ENCODE results near the gene WDR18. TPM values are rescaled to one million over a fixed set of nuclear protein-coding genes. Genes with fewer than 3 reads are reported as not detected.

The WDR18 gene
- total RNA-seq, 1 donor from 2014 or later: 60.0 TPM

DNA sequence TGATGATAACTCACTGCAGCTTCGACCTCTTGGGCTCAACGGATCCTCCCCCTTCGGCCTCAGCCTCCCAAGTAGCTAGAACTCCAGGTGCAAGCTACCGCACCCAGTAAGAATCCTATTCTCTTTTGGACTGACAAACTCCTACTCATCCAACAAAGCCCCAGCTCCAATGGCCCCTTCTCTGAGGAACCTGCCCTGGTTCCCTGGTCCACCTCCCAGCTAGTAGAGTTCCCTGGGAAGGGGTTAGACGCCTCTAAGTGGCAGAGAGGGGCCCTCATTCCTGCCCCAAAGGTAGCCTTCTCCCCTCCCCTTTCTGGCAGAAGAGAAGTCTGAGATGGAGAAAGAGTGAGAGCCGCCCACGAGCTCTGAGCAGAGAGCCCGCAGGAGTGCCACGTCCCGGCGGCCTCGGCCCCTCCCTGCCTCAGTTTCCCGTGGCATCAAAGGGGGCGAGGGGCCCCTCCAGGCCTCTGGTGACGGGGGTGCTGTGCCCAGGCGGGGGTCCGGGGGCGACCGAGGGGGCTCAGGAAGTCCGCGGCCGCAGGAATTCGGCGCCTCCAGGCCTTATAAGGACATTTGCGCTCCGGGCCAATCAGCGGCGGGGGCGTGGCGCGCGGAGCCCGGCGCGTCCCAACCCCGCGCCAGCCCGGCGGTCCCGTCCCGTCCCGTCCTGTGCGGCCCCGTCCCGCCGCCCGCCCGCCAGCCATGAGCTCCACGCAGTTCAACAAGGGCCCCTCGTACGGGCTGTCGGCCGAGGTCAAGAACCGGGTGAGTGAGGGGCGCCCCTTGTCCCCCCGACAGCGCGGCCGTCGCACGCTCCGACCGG, 42.0 kb downstream of the WDR18 start, which contains the start of gene CNN2:
Gene CNN2, plus strand, starts transcription at position 649 of the 823 bp plus-strand sequence. Its CDS starts 54 bp downstream, at position 703.
- DNase-seq (ENCODE audit: low read depth) (peak; percentile 56), FAIRE-seq (no peak)
- Mint-ChIP-seq H3K36me3 (ENCODE audit: low read depth, unreplicated experiment) (peaks cover 6% of the 10 kb centered on the region), H3K27ac (ENCODE audit: unreplicated experiment) (peak within 1 kb of the TSS; percentile 98), H3K9me3 (ENCODE audit: unreplicated experiment) (no peaks in the 10 kb centered on the region), H3K27me3 (ENCODE audit: low read depth, unreplicated experiment) (no peaks in the 10 kb centered on the region), H3K4me1 (ENCODE audit: low read depth, unreplicated experiment) (peaks cover 13% of the 10 kb centered on the region), H3K4me3 (ENCODE audit: unreplicated experiment) (peak within 1 kb of the TSS; percentile 97)
- Histone ChIP-seq H2AFZ (ENCODE audit: low read depth, low read length) (peak within 1 kb of the TSS; percentile 68), H3K4me1 (ENCODE audit: insufficient read depth, low read length) (peaks cover 23% of the 10 kb centered on the region), H3K9ac (ENCODE audit: low read length) (peak within 1 kb of the TSS; percentile 97), H4K20me1 (ENCODE audit: insufficient read depth, low read length) (peaks cover 42% of the 10 kb centered on the region), H3K36me3 (ENCODE audit: insufficient read depth, low read length) (no peaks in the 10 kb centered on the region), H3K27me3 (ENCODE audit: insufficient read depth, low read length) (no peaks in the 10 kb centered on the region), H3K27ac (ENCODE audit: low read depth, low read length) (peak within 1 kb of the TSS; percentile 88), H3K4me2 (ENCODE audit: low read length) (peak within 1 kb of the TSS; percentile 97), H3K9me3 (ENCODE audit: insufficient read depth, low read depth, low read length) (no peaks in the 10 kb centered on the region), H3K79me2 (ENCODE audit: insufficient read depth, low read length) (peaks cover 53% of the 10 kb centered on the region), H3K4me3 (ENCODE audit: insufficient read depth, low read depth, low read length) (peak within 1 kb of the TSS; percentile 100)
- TF ChIP-seq, protein P1, sequence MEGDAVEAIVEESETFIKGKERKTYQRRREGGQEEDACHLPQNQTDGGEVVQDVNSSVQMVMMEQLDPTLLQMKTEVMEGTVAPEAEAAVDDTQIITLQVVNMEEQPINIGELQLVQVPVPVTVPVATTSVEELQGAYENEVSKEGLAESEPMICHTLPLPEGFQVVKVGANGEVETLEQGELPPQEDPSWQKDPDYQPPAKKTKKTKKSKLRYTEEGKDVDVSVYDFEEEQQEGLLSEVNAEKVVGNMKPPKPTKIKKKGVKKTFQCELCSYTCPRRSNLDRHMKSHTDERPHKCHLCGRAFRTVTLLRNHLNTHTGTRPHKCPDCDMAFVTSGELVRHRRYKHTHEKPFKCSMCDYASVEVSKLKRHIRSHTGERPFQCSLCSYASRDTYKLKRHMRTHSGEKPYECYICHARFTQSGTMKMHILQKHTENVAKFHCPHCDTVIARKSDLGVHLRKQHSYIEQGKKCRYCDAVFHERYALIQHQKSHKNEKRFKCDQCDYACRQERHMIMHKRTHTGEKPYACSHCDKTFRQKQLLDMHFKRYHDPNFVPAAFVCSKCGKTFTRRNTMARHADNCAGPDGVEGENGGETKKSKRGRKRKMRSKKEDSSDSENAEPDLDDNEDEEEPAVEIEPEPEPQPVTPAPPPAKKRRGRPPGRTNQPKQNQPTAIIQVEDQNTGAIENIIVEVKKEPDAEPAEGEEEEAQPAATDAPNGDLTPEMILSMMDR (IDR thresholded peaks at IDR 0.05; ENCODE audit: insufficient read depth, low read depth, low read length): no peak
- TF ChIP-seq EZH2 (IDR thresholded peaks at IDR 0.05; ENCODE audit: insufficient read depth, low read length): no peak

DNA sequence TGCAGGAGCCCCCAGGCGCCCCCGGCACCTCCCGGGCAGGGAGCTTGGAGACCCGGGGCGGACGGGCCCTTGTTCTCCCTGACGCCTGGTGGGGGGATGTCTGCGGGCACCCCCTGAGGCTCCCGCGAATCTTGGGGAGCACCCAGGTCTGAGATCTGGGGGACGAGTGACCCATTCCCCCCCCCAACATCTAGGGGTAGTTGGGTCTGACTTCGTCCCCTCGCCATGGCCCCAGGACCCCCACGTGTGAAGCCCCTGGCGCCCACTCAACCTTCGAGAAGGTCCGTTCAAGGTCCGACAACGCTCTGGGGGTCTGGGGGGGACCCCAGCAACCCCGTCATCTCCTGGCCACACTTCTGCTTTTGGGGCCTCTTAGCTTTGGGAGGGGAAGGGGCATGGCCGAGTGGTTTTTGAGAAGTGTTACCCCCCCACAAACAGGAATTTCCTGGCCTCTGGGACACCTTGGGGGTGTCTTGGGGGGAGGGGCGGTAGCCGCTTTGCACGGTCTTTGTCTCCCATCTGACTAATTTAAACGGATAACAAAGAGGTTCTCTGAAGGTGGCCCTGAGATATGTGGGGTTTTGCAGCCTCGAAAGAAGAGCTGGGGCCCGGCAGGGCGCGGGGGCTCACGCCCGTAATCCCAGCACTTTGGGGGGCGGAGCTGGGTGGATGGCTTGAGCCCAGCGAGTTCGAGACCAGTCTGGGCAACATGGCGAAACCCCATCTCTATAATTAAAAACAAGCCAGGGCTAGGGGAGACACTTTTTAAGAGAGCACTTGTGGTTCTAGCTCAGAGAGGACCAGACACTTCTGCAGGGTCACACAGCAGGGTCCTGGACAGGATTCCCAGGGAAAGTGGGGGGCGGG, 42.9 kb downstream of the WDR18 start:
- Histone ChIP-seq H2AFZ (ENCODE audit: low read depth, low read length) (no peak overlapping the region), H3K27me3 (ENCODE audit: insufficient read depth, low read length) (no peaks in the 10 kb centered on the region), H3K4me2 (ENCODE audit: low read length) (peak overlapping the region; percentile 97), H3K4me1 (ENCODE audit: insufficient read depth, low read length) (peaks cover 23% of the 10 kb centered on the region), H3K79me2 (ENCODE audit: insufficient read depth, low read length) (peaks cover 57% of the 10 kb centered on the region), H3K9me3 (ENCODE audit: insufficient read depth, low read depth, low read length) (no peaks in the 10 kb centered on the region), H3K36me3 (ENCODE audit: insufficient read depth, low read length) (peaks cover 4% of the 10 kb centered on the region), H3K4me3 (ENCODE audit: insufficient read depth, low read depth, low read length) (peak overlapping the region; percentile 100), H3K27ac (ENCODE audit: low read depth, low read length) (peak overlapping the region; percentile 88), H3K9ac (ENCODE audit: low read length) (peak overlapping the region; percentile 97), H4K20me1 (ENCODE audit: insufficient read depth, low read length) (peaks cover 47% of the 10 kb centered on the region)
- Mint-ChIP-seq H3K4me3 (ENCODE audit: unreplicated experiment) (peak overlapping the region; percentile 97), H3K27ac (ENCODE audit: unreplicated experiment) (peak overlapping the region; percentile 94), H3K9me3 (ENCODE audit: unreplicated experiment) (no peaks in the 10 kb centered on the region), H3K27me3 (ENCODE audit: low read depth, unreplicated experiment) (no peaks in the 10 kb centered on the region), H3K36me3 (ENCODE audit: low read depth, unreplicated experiment) (peaks cover 6% of the 10 kb centered on the region), H3K4me1 (ENCODE audit: low read depth, unreplicated experiment) (peaks cover 13% of the 10 kb centered on the region)
- DNase-seq (ENCODE audit: low read depth) (no peak), FAIRE-seq (no peak)
- TF ChIP-seq, protein P1 (IDR thresholded peaks at IDR 0.05; ENCODE audit: insufficient read depth, low read depth, low read length): no peak
- TF ChIP-seq EZH2 (IDR thresholded peaks at IDR 0.05; ENCODE audit: insufficient read depth, low read length): no peak
